Activated T-helper 17 cell treated with anti-CD3 and anti-CD28 coated beads, Interleukin-2, amount 50 U/mL, for 72 hours (primary cell): ENCODE data around the gene MLN. TPM values are rescaled to one million over a fixed set of nuclear protein-coding genes. Genes with fewer than 3 reads are reported as not detected.
A peak's percentile ranks its signal among the peaks of the same experiment; 100 is the strongest.

Experiments
- ATAC-seq: fragments of 150-1000 bp; cut with Tn5 transposase; replicated peaks from 2 replicates; pipeline ENCODE4 v1.10.0; 2021; ENCODE audit warnings: mild to moderate bottlenecking, moderate library complexity
- H3K27ac Mint-ChIP-seq: one replicate; pipeline ENCODE4 v1.8.0; 2022; ENCODE audit warnings: mixed read lengths
- H3K27me3 Mint-ChIP-seq: one replicate; pipeline ENCODE4 v1.8.0; 2022; ENCODE audit warnings: mixed read lengths
- H3K36me3 Mint-ChIP-seq: one replicate; pipeline ENCODE4 v1.8.0; 2022; ENCODE audit warnings: low read depth, mild to moderate bottlenecking, mixed read lengths
- H3K4me1 Mint-ChIP-seq: one replicate; pipeline ENCODE4 v1.8.0; 2022; ENCODE audit warnings: mixed read lengths
- H3K4me3 Mint-ChIP-seq: one replicate; pipeline ENCODE4 v1.8.0; 2022; ENCODE audit warnings: mild to moderate bottlenecking, mixed read lengths
- H3K9me3 Mint-ChIP-seq: one replicate; pipeline ENCODE4 v1.8.0; 2022; ENCODE audit warnings: mixed read lengths
- total RNA-seq, 2 donors: library from RNA; stranded (reverse); gene quantifications; one replicate each; pipeline ENCODE4 v1.2.3, GENCODE V29; 2022

MLN gene
- total RNA-seq, 2 donors from 2014 or later = not detected

DNA sequence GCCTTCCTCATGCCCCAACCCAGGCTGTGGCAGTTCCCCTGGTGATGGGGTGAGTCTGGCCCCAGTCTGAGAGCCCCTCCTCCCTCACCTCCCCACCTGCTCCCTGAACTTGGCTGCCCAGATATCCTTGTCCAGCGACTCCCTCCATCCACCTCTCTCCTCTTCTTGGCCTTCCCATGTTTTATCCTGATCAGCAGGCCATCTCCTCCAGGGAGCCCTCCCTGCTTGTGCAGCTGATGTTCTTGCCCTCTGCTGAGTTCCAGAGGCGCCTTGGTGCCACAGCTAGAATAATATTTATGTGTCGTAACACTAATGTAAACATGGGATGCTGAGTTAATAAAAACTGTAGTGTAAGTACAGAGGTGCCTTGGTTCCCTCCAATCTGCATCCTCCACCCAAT lies 46.7 kb downstream of the MLN start:
- H3K4me3 Mint-ChIP-seq = no peak overlapping the region
- no peaks in the 10 kb centered on the region for H3K9me3 Mint-ChIP-seq
- ATAC-seq = no peak
- no peaks in the 10 kb centered on the region for H3K36me3 Mint-ChIP-seq
- peaks cover 4% of the 10 kb centered on the region for H3K27me3 Mint-ChIP-seq
- no peak overlapping the region for H3K27ac Mint-ChIP-seq
- H3K4me1 Mint-ChIP-seq = no peaks in the 10 kb centered on the region

DNA sequence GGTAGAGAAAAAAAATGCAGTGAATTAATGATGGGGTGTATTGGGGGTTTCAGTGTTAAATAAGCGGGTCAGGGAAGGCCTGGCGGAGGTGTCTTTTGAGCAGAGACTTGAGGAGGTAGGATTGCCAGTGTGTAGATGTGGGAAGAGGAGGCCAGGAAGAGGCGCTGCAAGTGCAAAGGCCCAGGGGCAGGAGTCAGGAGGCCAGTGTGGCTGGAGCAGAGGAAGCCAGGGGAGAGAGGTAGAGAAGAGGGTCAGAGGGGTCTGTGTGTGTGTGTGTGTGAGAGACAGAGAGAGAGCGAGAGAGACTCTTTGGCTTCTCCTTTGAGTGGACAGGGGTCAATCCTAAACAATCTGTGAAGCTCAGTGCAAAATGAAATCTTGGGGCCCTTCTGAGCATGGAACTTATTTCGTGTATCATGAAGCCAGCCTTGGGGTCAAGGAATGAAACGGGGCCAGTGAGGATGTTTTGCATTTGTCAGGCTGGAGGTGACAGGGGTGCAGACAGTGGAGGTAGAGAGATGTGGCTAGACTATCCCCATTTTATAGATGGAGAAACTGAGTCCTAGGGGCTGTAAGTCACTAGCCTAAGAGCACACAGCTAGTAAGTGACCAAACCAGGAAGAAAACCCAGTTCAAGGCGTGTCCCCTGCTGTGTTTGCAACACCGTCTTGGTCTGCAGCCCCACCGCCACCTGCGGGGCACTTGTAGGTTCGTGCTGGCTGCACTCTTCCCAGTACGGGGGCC lies 47.4 kb downstream of the MLN start:
- no peak for ATAC-seq
- peaks cover 4% of the 10 kb centered on the region for H3K27me3 Mint-ChIP-seq
- no peaks in the 10 kb centered on the region for H3K4me1 Mint-ChIP-seq
- no peaks in the 10 kb centered on the region for H3K36me3 Mint-ChIP-seq
- no peak overlapping the region for H3K4me3 Mint-ChIP-seq
- H3K9me3 Mint-ChIP-seq = no peaks in the 10 kb centered on the region
- peak overlapping the region; percentile 1 for H3K27ac Mint-ChIP-seq

DNA sequence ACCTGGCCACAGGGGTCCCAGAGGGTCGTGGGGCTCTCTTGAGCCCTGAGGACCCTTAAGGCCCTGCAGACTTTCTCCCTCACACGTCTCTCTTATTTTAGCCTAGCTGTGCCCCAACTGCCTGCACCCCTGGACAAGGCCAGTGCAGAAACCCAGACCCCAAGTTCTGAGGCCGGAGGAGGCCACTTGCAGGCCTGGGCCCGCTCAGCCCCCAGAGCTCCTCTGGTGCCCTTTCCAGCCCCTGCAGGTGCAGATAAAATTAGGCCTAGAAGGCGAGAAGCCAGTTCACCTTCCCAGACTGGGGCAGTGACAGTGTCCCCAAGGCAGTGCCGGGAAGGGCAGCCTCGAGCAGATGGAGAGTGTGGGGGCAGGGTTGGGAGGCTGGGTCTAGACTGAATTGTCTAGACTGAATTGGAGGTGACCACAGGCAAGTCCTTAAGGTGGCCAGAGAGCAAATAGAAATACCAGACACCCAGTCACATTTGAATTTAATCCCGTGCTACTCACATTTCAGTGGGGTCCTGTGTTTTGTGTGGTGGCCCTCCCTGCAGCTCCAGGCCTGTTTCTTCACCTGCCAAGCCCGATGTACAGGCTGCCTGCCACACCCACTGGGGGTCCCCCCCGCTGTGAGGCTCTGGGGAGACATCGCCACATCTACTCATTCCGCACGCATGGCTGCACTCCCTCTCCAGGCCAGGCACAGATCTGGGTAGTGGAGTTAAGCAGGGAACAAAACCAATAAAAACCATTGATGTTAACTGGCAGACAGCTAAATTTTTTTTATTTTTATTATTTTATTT lies 48.5 kb downstream of the MLN start:
- Mint-ChIP-seq H3K36me3 (no peaks in the 10 kb centered on the region), H3K27ac (no peak overlapping the region), H3K9me3 (no peaks in the 10 kb centered on the region), H3K4me1 (no peaks in the 10 kb centered on the region), H3K27me3 (peaks cover 4% of the 10 kb centered on the region), H3K4me3 (no peak overlapping the region)
- no peak for ATAC-seq

GRCh38 chr6:33754222-33754621 lies 49.6 kb downstream of the MLN start:
- peaks cover 7% of the 10 kb centered on the region for H3K27me3 Mint-ChIP-seq
- no peak overlapping the region for H3K4me3 Mint-ChIP-seq
- no peak overlapping the region for H3K27ac Mint-ChIP-seq
- H3K4me1 Mint-ChIP-seq = no peaks in the 10 kb centered on the region
- H3K9me3 Mint-ChIP-seq = no peaks in the 10 kb centered on the region
- no peak for ATAC-seq
- H3K36me3 Mint-ChIP-seq = no peaks in the 10 kb centered on the region

GRCh38 chr6:33752646-33753015 lies 51.2 kb downstream of the MLN start:
- peaks cover 7% of the 10 kb centered on the region for H3K27me3 Mint-ChIP-seq
- ATAC-seq = no peak
- H3K36me3 Mint-ChIP-seq = no peaks in the 10 kb centered on the region
- no peak overlapping the region for H3K4me3 Mint-ChIP-seq
- H3K27ac Mint-ChIP-seq = no peak overlapping the region
- no peaks in the 10 kb centered on the region for H3K4me1 Mint-ChIP-seq
- no peaks in the 10 kb centered on the region for H3K9me3 Mint-ChIP-seq

- no peaks in the 10 kb centered on the region for H3K4me1 Mint-ChIP-seq
- H3K9me3 Mint-ChIP-seq = no peaks in the 10 kb centered on the region
- H3K36me3 Mint-ChIP-seq = no peaks in the 10 kb centered on the region
- peaks cover 12% of the 10 kb centered on the region for H3K27me3 Mint-ChIP-seq
- H3K27ac Mint-ChIP-seq = no peak overlapping the region
- ATAC-seq = no peak
- H3K4me3 Mint-ChIP-seq = no peak overlapping the region
Measured at GRCh38 chr6:33751771-33752645, 51.8 kb downstream of the MLN start.

- no peaks in the 10 kb centered on the region for H3K4me1 Mint-ChIP-seq
- H3K27me3 Mint-ChIP-seq = peaks cover 8% of the 10 kb centered on the region
- H3K36me3 Mint-ChIP-seq = no peaks in the 10 kb centered on the region
- no peak for ATAC-seq
- H3K9me3 Mint-ChIP-seq = no peaks in the 10 kb centered on the region
- peak overlapping the region; percentile 70 for H3K27ac Mint-ChIP-seq
- no peak overlapping the region for H3K4me3 Mint-ChIP-seq
Measured at GRCh38 chr6:33750244-33750991, 53.4 kb downstream of the MLN start.

DNA sequence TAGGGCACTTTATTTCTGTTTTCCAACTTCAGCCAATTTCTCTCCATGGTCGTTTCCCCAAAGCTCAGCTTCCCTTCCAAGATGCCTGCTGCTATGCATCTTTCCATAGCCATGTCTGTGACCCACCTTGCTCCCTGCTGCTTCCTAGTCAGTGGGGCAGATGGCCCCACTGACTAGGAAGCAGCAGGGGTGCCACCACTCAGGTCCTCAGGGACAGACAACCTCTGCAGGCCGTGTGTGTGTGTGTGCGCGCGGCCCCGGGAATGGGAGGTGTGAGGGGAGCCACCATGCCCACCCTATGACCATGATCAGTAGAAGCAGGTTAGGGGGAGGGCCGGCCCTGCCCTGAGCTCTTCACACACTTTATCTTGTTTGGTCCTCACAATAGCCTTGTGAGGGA lies 54.4 kb downstream of the MLN start:
- Mint-ChIP-seq H3K9me3 (no peaks in the 10 kb centered on the region), H3K36me3 (no peaks in the 10 kb centered on the region), H3K4me1 (peaks cover under 1% of the 10 kb centered on the region), H3K4me3 (no peak overlapping the region), H3K27ac (no peak overlapping the region), H3K27me3 (peaks cover 8% of the 10 kb centered on the region)
- no peak for ATAC-seq

DNA sequence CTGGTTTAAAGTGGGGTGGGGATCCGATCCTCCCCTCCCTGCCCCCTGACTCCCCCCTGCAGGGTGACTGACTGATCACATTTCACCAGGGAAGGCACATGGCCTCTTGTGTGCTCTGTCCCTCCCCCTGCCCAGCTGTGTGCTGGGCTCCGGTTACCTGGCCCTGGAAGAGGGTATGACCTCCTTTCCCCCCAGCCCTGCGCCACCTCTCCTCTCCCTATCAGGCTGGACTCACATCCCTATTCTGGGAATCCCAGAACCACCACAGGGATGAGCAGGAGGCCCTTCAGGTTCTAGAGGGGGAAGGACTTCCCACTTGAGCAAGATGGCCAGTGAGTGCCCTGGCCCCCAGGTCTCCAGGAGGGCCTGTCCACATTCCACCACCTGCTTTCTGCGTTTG lies 55.0 kb downstream of the MLN start:
- no peak overlapping the region for H3K27ac Mint-ChIP-seq
- peaks cover 5% of the 10 kb centered on the region for H3K4me1 Mint-ChIP-seq
- no peaks in the 10 kb centered on the region for H3K9me3 Mint-ChIP-seq
- peaks cover 12% of the 10 kb centered on the region for H3K27me3 Mint-ChIP-seq
- no peaks in the 10 kb centered on the region for H3K36me3 Mint-ChIP-seq
- no peak for ATAC-seq
- no peak overlapping the region for H3K4me3 Mint-ChIP-seq

- Mint-ChIP-seq H3K9me3 (no peaks in the 10 kb centered on the region), H3K27ac (peak overlapping the region; percentile 9), H3K4me1 (peaks cover 5% of the 10 kb centered on the region), H3K27me3 (peaks cover 16% of the 10 kb centered on the region), H3K36me3 (no peaks in the 10 kb centered on the region), H3K4me3 (no peak overlapping the region)
- ATAC-seq = no peak
Measured at GRCh38 chr6:33747823-33748222, 56.0 kb downstream of the MLN start.

DNA sequence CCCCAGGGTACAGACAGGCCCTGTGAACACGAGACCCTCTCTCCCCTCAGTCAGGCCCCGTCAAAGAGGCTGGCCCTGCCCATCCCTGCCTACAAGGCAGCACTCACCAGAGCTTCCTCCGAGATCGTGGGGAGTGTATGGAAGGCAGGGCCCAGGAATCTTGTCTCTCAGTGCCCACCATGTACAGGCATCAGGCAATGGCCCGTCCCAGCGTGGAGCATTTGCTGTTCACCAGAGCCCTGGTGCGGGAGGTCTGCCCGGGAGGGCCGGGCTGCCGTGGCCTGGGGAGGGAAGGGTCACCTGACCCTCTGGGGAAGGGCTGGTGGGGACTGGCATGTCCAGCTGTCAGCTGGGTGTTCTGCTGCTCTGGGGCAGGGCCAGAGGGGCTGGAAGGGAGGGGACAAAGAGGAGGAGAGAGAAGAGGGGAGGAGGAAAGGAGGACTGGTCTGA lies 57.1 kb downstream of the MLN start, which contains the start of gene IP6K3:
Gene IP6K3, minus strand, starts transcription at position 255 of the 450 bp plus-strand sequence. CDS start 11,429 bp downstream, outside the sequence.
- no peak for ATAC-seq
- peaks cover 5% of the 10 kb centered on the region for H3K4me1 Mint-ChIP-seq
- peaks cover 23% of the 10 kb centered on the region for H3K27me3 Mint-ChIP-seq
- no peaks in the 10 kb centered on the region for H3K36me3 Mint-ChIP-seq
- peak within 1 kb of the TSS; percentile 9 for H3K27ac Mint-ChIP-seq
- no peaks in the 10 kb centered on the region for H3K9me3 Mint-ChIP-seq
- H3K4me3 Mint-ChIP-seq = no peak within 1 kb of the TSS

- Mint-ChIP-seq H3K4me3 (no peak overlapping the region), H3K27me3 (peaks cover 23% of the 10 kb centered on the region), H3K36me3 (no peaks in the 10 kb centered on the region), H3K27ac (no peak overlapping the region), H3K4me1 (peaks cover 5% of the 10 kb centered on the region), H3K9me3 (no peaks in the 10 kb centered on the region)
- ATAC-seq = no peak
Measured at GRCh38 chr6:33746036-33746600, 57.7 kb downstream of the MLN start.

GRCh38 chr6:33745548-33745947 lies 58.3 kb downstream of the MLN start:
- no peaks in the 10 kb centered on the region for H3K9me3 Mint-ChIP-seq
- H3K4me3 Mint-ChIP-seq = no peak overlapping the region
- H3K4me1 Mint-ChIP-seq = peaks cover 5% of the 10 kb centered on the region
- H3K27me3 Mint-ChIP-seq = peaks cover 23% of the 10 kb centered on the region
- ATAC-seq = no peak
- no peak overlapping the region for H3K27ac Mint-ChIP-seq
- no peaks in the 10 kb centered on the region for H3K36me3 Mint-ChIP-seq
